AG08396 (cell line): ENCODE results near the gene MYH7B.

Source experiments
- DNase-seq: peaks from one replicate; pipeline ENCODE4 v3.0.0; 2012; ENCODE audit warnings: low spot score, mixed read lengths

MYH7B gene

DNA sequence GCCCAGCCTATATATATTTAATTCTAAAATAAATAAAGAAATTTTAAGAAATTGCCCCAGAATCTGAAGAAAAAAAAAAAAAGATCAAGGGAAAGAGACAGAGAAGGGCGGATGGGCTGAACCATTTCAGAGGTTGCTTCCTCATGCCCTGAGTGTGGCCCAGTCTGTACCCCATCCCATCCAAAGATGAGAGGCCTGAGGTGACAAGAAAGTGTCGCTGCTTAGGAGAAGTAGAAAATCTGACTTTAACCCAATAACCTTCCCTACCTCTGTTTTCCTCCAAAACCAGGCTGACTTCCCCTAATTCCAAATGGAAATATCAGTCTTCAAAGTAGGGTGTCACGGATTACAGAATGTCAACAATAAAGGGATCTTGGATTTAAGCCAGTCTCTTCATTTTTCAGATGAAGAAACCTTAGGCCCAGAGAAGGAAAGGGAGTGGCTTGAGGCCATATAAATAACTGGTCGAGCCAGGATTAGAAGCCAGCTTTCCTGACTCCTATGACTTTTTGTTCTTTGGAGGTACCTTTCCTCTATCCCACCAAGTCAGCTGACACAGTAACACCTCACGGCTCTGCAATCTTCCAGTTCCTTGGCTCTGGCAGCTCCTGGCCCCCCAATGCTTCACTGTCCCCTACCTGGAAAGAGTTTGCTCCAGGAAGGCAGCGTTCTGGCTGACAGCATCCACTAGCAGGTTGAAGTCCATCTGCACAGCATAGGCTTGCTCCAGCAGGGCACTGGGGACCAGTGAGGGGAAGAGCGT, 10.2 kb upstream of the MYH7B start:
- no peak for DNase-seq

DNA sequence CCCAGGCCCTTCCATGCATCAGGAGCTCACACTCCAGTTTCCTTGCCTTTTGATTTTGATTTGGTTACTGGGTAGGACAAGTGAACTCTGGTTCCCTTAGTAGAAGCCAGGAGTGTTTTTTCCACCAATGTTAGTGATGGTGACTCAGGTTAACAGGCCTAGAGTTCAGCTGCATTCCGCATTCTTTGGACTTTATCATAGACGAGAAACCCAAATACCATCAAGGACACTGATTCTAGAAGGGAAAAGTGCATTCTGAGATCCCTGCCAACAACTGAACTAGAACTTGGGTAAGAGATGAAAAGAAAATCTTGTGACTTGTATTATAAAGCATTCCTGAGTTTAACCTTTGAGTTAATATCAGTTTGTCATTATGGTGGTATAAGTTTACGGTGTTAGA, 9.0 kb upstream of the MYH7B start:
- DNase-seq: no peak

DNA sequence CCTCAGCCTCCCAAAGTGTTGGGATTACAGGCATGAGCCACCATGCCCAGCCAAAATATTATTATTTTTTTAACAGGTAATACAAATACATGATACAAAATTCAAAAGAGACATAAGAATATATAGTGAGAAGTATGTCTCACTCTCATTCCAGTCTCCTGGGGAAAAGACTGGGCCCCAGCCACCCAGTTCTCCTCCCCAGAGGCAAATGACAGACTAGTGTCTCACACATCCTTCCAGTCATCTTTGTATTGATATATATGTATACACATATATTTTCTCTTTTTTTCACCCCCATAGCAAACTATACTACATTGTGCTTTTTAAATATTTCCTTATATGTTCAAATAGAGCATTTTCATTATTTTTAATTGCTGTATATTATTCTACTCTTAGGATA, 8.3 kb upstream of the MYH7B start:
- DNase-seq: no peak

DNA sequence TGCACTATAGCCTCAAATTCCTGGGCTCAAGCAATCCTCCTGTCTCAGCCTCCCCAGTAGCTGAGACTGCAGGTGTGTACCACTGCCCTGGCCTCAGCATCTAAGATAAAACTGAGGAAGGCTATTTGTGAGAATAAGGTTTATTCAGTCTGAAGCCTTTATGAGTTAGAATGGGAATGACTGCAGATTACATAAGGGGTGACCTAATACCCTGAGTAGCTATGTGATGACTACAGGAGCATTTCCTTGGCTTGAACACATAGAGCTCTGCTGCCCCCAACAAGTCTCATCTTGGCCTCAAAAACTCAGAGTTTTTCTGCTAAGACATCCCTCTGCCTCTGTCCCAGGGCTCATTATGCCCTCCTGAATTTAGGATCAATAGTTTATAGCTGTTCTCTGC, 7.6 kb upstream of the MYH7B start:
- peak; percentile 76 for DNase-seq

DNA sequence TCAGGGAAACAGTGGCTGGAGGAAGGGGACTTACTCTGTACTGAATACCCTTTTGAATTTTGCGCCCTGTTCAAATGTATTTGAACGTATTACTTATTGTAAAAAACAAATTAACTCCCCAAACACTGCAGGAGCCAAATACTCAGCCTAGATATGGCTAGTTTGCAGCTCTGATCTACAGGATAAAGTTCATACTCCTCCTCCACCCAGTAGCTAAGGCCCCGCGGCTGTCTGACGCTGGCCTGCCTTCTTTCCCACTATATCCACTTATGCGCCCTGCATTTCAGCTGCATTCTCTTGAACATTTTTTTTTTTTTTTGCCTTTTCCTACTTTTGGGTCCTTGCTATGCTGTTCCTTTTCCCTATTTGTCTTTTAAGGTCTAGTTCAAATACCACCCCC, 6.5 kb upstream of the MYH7B start:
- no peak for DNase-seq

GRCh38 chr20:34951252-34951651, 4.4 kb upstream of the MYH7B start:
- DNase-seq: no peak

- no peak for DNase-seq
Observed at GRCh38 chr20:34951652-34952051, 4.0 kb upstream of the MYH7B start.

- DNase-seq: no peak
Observed at GRCh38 chr20:34952671-34953070, 3.0 kb upstream of the MYH7B start.

DNA sequence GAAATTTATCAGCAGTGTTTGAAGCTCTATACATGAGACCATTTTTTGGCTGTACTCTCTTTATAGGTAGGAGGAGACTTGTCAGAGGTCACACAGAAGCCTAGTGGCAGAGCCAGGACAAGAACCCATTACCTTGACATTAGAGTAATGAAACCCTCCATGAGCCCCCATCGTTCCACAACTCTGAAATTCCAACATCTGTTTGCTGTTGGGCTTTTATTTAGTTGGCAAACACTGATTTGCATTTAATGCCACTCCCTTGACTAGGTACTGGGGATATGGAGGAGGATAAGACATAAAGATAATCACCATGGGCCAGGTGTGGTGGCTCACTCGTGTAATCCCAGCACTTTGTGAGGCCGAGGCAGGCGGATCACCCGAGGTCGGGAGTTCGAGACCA, 1.7 kb upstream of the MYH7B start:
- DNase-seq: no peak

- peak; percentile 44 for DNase-seq
Observed at GRCh38 chr20:34954904-34955230, 801 bp upstream of the MYH7B start.

GRCh38 chr20:34956041-34956458, 382 bp downstream of the MYH7B start:
- DNase-seq: no peak

DNA sequence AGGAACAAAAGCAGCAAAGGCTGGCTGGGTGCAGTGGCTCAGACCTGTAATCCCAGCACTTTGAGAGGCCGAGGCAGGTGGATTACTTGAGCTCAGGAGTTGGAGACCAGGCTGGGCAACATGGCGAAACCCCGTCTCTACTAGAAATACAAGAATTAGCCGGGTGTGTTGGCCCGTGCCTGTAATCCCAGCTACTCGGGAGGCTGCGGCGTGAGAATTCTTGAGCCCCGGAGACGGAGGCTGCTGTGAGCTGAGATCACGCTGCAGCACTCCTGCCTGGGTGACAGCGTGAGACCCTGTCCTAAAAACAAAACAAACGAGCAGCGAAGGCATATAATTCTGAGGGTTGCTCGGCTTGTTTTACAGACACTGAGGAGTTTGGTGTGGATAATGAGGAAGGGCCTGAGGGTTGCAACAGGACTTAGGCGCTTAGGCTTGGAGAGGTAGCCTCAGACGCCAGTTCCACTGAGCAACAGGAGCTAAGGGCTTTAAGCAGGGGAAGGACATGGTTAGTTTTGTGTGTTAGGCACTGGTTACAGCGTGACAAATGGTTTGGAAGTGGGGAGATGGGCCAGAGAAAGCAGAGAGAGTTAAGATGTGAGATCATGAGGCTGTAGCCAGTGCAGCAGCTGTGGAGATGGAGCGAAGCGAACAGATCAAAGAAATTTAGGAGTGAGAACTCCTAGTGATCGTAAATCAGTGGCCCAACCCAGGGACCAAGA, 1.2 kb downstream of the MYH7B start:
- no peak for DNase-seq

GRCh38 chr20:34964486-34964885, 8.8 kb downstream of the MYH7B start:
- DNase-seq: no peak

GRCh38 chr20:34965051-34965450, 9.4 kb downstream of the MYH7B start:
- no peak for DNase-seq

DNA sequence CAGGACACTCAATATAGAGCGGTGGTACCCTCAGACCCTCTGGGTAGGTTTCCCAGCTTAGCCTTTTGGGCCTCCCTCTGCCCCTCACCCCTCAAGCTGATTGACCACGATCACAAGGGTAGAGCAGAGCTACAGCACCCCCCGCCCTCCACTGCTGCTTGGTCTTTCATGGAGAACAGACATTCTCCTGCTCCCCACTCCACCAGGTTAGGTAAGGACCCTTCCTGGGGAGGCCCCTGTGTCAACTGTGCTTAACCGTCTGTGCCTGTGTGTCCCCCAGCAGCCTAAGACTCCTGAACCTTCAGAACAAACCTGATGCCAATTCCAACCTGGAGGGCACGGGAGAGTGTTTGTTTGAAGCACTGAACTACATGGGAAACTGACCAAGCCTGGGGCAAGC, 11.8 kb downstream of the MYH7B start:
- no peak for DNase-seq

- DNase-seq: no peak
Observed at GRCh38 chr20:34968042-34968775, 12.5 kb downstream of the MYH7B start.

DNA sequence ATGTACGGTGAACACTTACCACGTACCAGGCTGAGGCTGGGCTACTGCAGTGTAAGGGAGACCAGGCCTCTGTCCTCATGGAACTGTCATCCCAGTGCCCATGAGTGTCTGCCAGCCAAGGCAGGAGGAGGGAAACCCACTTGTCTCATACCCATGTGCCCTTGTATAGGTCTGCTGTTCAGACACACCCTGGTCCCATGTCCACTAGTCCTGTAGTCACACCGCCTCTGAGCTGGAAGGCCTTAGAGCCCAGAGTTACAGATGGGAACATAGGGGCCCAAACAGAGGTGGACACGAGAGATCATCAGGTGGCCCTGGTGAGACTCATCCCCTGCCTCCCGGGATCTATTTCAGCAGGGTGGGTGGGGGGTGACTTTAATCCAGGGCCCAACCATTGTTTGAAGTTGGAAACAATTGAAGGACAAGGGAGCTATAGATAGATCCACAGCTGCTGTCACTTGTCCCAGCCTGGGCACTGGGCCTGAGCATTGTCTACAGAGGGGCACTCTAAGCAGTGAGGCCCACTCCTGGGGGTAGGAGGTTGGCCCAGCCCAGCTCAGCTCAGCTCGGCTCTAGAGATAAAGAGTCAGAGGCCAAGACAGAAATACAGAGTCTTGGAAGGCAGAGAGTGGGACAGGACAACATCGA, 14.6 kb downstream of the MYH7B start:
- DNase-seq: no peak

GRCh38 chr20:34970846-34971560, 15.3 kb downstream of the MYH7B start:
- DNase-seq: no peak

DNA sequence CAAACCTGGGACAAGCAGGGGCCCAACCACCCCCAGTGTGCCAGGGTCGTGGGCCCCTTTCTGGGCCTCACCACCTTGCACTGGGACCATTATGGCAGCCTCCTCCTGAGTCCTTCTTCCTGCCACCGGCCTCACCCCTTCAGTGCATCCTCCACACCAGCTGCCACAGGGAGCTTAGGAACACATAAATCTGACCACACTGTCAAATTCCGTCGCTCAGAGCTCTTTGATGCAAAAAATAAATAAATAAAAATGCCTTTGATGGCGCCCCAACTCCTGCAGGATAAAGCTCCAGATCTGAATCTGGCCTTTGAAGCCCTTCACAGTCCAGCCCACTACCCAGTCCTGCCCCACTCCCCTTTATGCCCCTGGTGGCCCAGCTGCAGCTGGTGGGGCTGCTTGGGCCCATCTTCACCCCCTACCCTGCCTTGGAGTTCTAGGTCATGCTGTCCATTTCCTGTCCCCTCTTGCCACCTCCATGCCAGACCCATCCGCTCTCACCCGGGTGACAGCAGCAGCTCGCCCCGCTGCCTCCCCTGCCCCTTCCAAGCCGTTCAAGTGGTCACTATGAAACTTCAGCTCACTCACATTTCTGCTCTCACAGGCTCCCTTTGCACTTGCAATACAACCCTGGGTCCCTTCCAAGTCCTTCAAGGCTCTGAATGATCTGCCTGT, 16.0 kb downstream of the MYH7B start:
- no peak for DNase-seq

- no peak for DNase-seq
Observed at GRCh38 chr20:34974246-34974645, 18.6 kb downstream of the MYH7B start.

DNA sequence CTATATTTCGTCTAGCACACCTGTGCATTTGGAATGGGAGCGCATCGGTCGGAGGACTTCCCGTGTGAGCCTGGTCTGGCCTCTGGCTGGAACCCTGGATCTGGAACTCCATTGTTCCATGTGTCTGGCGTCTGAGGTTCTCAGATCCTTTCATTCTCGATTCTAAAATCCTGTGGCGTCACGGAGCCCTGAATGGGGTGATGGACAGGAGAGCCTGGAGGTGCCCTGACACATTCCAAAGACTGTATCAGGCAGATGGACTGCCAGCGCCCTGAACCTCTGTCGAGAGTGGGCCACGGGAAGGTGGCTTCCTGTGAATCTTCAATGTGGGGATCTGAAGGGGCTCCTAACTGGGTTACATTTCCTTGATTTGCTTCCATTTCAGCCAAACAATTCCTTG, 20.6 kb downstream of the MYH7B start:
- no peak for DNase-seq
